HEK293T (cell line): ENCODE measurements around the gene CDH16.

Experiments used
- ARNT ChIP-seq: fragments of 450-650 bp; IDR thresholded peaks from 2 replicates; pipeline ENCODE4 v1.6.1; 2017; ENCODE audit warnings: mild to moderate bottlenecking
- BHLHE40 ChIP-seq: fragments of 450-650 bp; IDR thresholded peaks from 2 replicates; pipeline ENCODE4 v1.6.1; 2016; ENCODE audit warnings: mild to moderate bottlenecking, moderate library complexity, borderline replicate concordance
- CTBP1 ChIP-seq: fragments of 450-650 bp; IDR thresholded peaks from 2 replicates; pipeline ENCODE4 v1.6.1; 2016; ENCODE audit warnings: borderline replicate concordance
- ELF4 ChIP-seq: fragments of 450-650 bp; IDR thresholded peaks from 2 replicates; pipeline ENCODE4 v1.6.1; 2017; ENCODE audit warnings: antibody characterized with exemption
- FOXA1 ChIP-seq: fragments of 450-650 bp; IDR thresholded peaks from 2 replicates; pipeline ENCODE4 v1.6.1; 2016; ENCODE audit warnings: mild to moderate bottlenecking
- FOXK2 ChIP-seq: fragments of 450-650 bp; IDR thresholded peaks from 2 replicates; pipeline ENCODE4 v1.6.1; 2016; ENCODE audit warnings: mild to moderate bottlenecking
- FOXM1 ChIP-seq: fragments of 450-650 bp; IDR thresholded peaks from 2 replicates; pipeline ENCODE4 v1.6.1; 2017; ENCODE audit warnings: mild to moderate bottlenecking, borderline replicate concordance
- HDGF ChIP-seq: fragments of 450-650 bp; IDR thresholded peaks from 2 replicates; pipeline ENCODE4 v1.6.1; 2017; ENCODE audit warnings: antibody characterized with exemption, borderline replicate concordance
- L3MBTL2 ChIP-seq: fragments of 450-650 bp; conservative IDR thresholded peaks from 2 replicates; pipeline ENCODE4 v1.6.1; 2016; ENCODE audit warnings: mild to moderate bottlenecking
- SP1 ChIP-seq: fragments of 450-650 bp; IDR thresholded peaks from 2 replicates; pipeline ENCODE4 v1.6.1; 2017
- SUZ12 ChIP-seq: fragments of 450-650 bp; IDR thresholded peaks from 2 replicates; pipeline ENCODE4 v1.6.1; 2016; ENCODE audit warnings: mild to moderate bottlenecking
- TARDBP ChIP-seq: fragments of 450-650 bp; IDR thresholded peaks from 2 replicates; pipeline ENCODE4 v1.6.1; 2016
- ZNF384 ChIP-seq: fragments of 450-650 bp; IDR thresholded peaks from 2 replicates; pipeline ENCODE4 v1.6.1; 2016
- TF ChIP-seq, protein P1 (sequence below): fragments of 450-650 bp; IDR thresholded peaks from 2 replicates; pipeline ENCODE4 v1.6.1; 2016

DNA sequence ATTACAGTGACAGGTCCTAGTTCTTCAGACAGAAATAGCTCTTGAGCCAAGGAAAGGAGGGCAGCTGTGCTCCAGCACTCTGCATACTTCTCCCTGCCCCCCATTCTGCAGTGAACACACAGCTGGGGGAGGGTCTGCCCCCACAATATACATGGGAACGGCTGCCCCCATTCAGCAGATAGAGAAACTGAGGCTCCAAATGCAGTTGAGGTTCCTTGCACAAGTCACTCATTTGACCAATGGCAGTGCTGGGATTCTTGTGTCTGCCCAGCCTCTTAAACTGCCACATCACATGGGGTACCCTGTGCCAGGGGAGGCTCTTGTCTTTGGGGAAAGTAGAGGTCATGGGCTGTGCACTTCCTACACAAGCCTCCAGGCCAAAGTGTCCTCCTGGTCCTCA lies 49.3 kb downstream of the CDH16 start:
- TF ChIP-seq TARDBP (no peak), ELF4 (no peak), BHLHE40 (no peak), HDGF (no peak), FOXK2 (no peak), SUZ12 (no peak), ZNF384 (no peak), CTBP1 (no peak), FOXM1 (no peak), ARNT (no peak), SP1 (no peak), FOXA1 (no peak), L3MBTL2 (no peak)
- TF ChIP-seq, protein P1, sequence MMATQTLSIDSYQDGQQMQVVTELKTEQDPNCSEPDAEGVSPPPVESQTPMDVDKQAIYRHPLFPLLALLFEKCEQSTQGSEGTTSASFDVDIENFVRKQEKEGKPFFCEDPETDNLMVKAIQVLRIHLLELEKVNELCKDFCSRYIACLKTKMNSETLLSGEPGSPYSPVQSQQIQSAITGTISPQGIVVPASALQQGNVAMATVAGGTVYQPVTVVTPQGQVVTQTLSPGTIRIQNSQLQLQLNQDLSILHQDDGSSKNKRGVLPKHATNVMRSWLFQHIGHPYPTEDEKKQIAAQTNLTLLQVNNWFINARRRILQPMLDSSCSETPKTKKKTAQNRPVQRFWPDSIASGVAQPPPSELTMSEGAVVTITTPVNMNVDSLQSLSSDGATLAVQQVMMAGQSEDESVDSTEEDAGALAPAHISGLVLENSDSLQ = no peak
